PC-3 (cell line): ENCODE data around the gene ZCWPW2.

Source experiments
- CTCF ChIP-seq: fragments of 300-600 bp; sonication (generic); conservative IDR thresholded peaks from 2 replicates; pipeline ENCODE4 v1.5.1; 2017; ENCODE audit warnings: antibody characterized with exemption, low read depth, mild to moderate bottlenecking, low read length
- EZH2 ChIP-seq: fragments of 300-600 bp; sonication (generic); IDR thresholded peaks from one replicate; pipeline ENCODE4 v1.6.1; 2017; ENCODE audit warnings: antibody characterized with exemption, mild to moderate bottlenecking, low read length; ENCODE audit not compliant: unreplicated experiment

- TF ChIP-seq CTCF = no peak
- no peak for TF ChIP-seq EZH2
Measured at GRCh38 chr3:28337230-28337629, 11.3 kb upstream of the ZCWPW2 start.
